Esophagus squamous epithelium (tissue), 5 donors: ENCODE measurements around the gene IQCC. TPM values are rescaled to one million over a fixed set of nuclear protein-coding genes. Genes with fewer than 3 reads are reported as not detected.
A peak's percentile ranks its signal among the peaks of the same experiment; 100 is the strongest.

ENCODE experiments used
- DNase-seq: peaks from one replicate; lab custom pipeline; 2025; lab: John Stamatoyannopoulos, UW
- H3K27ac ChIP-seq, 4 donors: fragments of 200-600 bp; sonication (generic); one replicate each; pipeline ENCODE4 v1.5.1; 2016 to 2019; ENCODE audit warnings: mild to moderate bottlenecking in 1 of 4
- H3K27me3 ChIP-seq, 4 donors: fragments of 200-600 bp; sonication (generic); 1 replicate in 3 of 4; 2 replicates in 1 of 4; pipeline versions ENCODE4 v1.5.1 to v1.6.0; 2017 to 2021; ENCODE audit warnings: antibody characterized with exemption in 1 of 4
- H3K36me3 ChIP-seq, 3 donors: fragments of 200-600 bp; sonication (generic); one replicate each; pipeline ENCODE4 v1.5.1; 2016 to 2019
- H3K4me1 ChIP-seq, 3 donors: fragments of 200-600 bp; sonication (generic); one replicate each; pipeline ENCODE4 v1.5.1; 2017 to 2019
- H3K4me3 ChIP-seq, 4 donors: fragments of 200-600 bp; sonication (generic); 1 replicate in 3 of 4; 2 replicates in 1 of 4; pipeline ENCODE4 v1.5.1; 2016 to 2019; ENCODE audit warnings: mild to moderate bottlenecking in 2 of 4, moderate library complexity in 1 of 4
- H3K9me3 ChIP-seq, 3 donors: fragments of 200-600 bp; sonication (generic); one replicate each; pipeline ENCODE4 v1.5.1; 2016 to 2019
- POLR2A ChIP-seq, 4 donors: fragments of 450-650 bp; IDR thresholded peaks; one replicate each; pipeline ENCODE4 v1.6.1; 2017; ENCODE audit warnings: antibody characterized with exemption in 4 of 4, mild to moderate bottlenecking in 4 of 4, moderate library complexity in 3 of 4
- WGBS, 2 donors: methylation state at CpG; one replicate each; pipeline ENCODE4 v1.1.5; 2018; 5-methylcytosine and 5-hydroxymethylcytosine counted together
- intact Hi-C: fragments of 100-400 bp; cut with DNase I; formaldehyde crosslinking; loops from one replicate; pipeline ENCODE4 v1.15.0; 2022
- total RNA-seq, 4 donors: library from RNA; depleted of rRNA; stranded (reverse); fragments of >200 nt; gene quantifications; one replicate each; pipeline ENCODE4 v1.1.0, GENCODE V29; 2016
- TF ChIP-seq, protein P1 (sequence below), 6 experiments: fragments of 450-650 bp in 4 of 6; fragments of 200-600 bp in 2 of 6; sonication (generic) in 2 of 6; IDR thresholded peaks; one replicate each; pipeline ENCODE4 v1.5.1; 2016 to 2019; ENCODE audit warnings: antibody characterized with exemption in 6 of 6, mild to moderate bottlenecking in 4 of 6, moderate library complexity in 4 of 6
- donor health status: DM: yes; HTN: yes; CAD: no.

The IQCC gene
- total RNA-seq, 4 donors from 2014 or later: 0.66 to 2.0 (median 1.1) TPM

DNA sequence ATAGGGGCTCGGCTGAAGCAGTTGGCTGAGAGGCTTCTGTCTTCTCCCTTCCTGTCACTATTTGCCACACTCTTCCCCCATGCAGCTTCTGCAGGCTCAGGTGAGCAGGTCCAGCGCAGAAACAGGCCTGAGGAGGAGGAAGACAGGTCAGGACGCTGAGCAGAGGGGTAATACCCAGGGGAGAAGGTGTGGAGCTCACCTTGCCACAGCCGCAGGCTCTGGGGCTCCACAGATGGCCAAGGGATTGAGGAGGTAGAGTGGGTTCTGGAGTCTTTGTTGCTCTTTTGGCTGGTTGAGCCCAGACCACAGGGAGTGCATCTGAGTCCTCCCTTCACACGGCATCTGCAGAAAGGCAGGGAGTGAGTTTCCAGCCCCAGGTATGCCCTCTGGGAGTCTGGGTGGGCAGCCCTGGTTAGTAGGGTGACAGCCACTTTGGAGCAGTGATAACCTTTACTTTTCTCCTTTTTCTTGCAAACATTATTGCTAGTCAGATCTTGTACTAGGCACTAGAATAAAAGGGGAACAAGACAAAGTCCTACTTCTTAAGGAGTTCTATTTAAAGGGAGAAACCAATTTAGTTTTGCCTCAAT lies 26.5 kb downstream of the IQCC start:
- intact Hi-C loops: no loop called here
- TF ChIP-seq, protein P1, sequence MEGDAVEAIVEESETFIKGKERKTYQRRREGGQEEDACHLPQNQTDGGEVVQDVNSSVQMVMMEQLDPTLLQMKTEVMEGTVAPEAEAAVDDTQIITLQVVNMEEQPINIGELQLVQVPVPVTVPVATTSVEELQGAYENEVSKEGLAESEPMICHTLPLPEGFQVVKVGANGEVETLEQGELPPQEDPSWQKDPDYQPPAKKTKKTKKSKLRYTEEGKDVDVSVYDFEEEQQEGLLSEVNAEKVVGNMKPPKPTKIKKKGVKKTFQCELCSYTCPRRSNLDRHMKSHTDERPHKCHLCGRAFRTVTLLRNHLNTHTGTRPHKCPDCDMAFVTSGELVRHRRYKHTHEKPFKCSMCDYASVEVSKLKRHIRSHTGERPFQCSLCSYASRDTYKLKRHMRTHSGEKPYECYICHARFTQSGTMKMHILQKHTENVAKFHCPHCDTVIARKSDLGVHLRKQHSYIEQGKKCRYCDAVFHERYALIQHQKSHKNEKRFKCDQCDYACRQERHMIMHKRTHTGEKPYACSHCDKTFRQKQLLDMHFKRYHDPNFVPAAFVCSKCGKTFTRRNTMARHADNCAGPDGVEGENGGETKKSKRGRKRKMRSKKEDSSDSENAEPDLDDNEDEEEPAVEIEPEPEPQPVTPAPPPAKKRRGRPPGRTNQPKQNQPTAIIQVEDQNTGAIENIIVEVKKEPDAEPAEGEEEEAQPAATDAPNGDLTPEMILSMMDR (IDR thresholded peaks at IDR 0.05): no peak
- no peak for TF ChIP-seq POLR2A (IDR thresholded peaks at IDR 0.05)
- Histone ChIP-seq H3K27me3 (no peaks in the 10 kb centered on the region), H3K4me1 (peaks cover 0 to 10% (median 9%) of the 10 kb centered on the region in 3 donors), H3K36me3 (peaks cover 39 to 77% (median 41%) of the 10 kb centered on the region in 3 donors), H3K27ac (no peak overlapping the region), H3K9me3 (no peaks in the 10 kb centered on the region), H3K4me3 (no peak overlapping the region)
- 77 to 91% methylated on average over 4 of the region's 5 CpGs for WGBS, 2 donors
- DNase-seq: no peak

DNA sequence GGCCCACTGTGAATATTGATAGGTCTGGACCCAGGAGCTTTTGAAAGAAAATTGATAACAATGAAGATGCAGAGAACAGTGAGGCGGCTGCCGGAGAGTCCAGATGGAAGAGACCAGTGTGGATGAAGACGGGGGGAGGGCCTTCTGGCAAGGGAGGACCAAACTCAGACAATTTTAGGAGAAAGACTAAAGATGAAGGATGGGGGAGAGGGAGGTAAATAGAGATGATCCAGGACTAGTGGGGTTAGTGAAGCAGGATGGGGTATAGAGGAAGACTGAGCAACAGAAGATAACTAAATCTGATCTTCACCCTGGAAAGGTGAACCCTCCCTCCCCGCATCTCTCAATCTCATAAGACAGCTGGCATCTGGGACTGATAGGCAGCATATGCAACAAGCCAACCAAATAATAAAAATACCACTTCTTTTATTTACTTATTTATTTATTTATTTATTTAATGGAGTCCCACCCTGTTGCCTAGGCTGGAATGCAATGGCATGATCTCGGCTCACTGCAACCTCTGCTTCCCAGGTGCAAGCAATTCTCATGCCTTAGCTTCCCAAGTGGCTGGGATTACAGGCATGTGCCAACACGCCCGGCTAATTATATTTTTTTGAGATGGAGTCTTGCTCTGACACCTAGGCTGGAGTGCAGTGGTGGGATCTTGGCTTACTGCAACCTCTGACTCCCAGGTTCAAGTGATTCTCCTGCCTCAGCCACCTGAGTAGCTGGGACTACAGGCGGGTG lies 27.3 kb downstream of the IQCC start:
- no peaks in the 10 kb centered on the region for H3K27me3 ChIP-seq
- 72 to 77% methylated on average over 8 of the region's 8 CpGs for WGBS, 2 donors
- no peak overlapping the region for H3K4me3 ChIP-seq
- no peaks in the 10 kb centered on the region for H3K9me3 ChIP-seq
- TF ChIP-seq POLR2A (IDR thresholded peaks at IDR 0.05): no peak
- TF ChIP-seq, protein P1 (IDR thresholded peaks at IDR 0.05): no peak
- peaks cover 0 to 10% (median 9%) of the 10 kb centered on the region in 3 donors for H3K4me1 ChIP-seq
- intact Hi-C loops: no loop called here
- no peak overlapping the region for H3K27ac ChIP-seq
- H3K36me3 ChIP-seq: peaks cover 34 to 69% (median 36%) of the 10 kb centered on the region in 3 donors
- DNase-seq: no peak

DNA sequence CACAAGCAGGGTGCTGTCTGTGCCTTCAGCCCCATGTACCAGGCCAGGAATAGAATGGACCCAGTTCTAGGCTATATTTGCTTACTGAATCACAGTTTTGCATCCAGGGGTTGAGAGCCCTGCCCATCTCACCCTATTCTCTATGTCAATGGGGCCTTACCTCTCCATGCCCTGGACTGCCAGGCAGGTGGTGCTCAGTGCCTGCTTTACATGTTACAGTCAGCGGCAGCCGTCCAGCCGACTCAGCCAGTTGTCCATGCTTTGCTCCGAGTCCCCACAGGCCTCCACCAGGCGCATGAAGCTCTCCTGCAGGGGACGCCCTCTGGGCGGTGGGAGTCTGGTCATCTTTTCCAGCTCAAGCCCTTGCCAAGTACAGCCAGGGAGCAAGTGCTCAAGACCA lies 29.3 kb downstream of the IQCC start:
- no peak overlapping the region for H3K27ac ChIP-seq
- intact Hi-C loops: no loop called here
- peaks cover 16 to 48% (median 21%) of the 10 kb centered on the region in 3 donors for H3K36me3 ChIP-seq
- no peaks in the 10 kb centered on the region for H3K9me3 ChIP-seq
- no peak for TF ChIP-seq POLR2A (IDR thresholded peaks at IDR 0.05)
- TF ChIP-seq, protein P1 (IDR thresholded peaks at IDR 0.05): no peak
- peaks cover 1 to 18% (median 9%) of the 10 kb centered on the region in 3 donors for H3K4me1 ChIP-seq
- DNase-seq: no peak
- no peaks in the 10 kb centered on the region for H3K27me3 ChIP-seq
- no peak overlapping the region for H3K4me3 ChIP-seq
- WGBS, 2 donors: 80% methylated on average over 4 of the region's 7 CpGs; no CpG with 5 or more reads in 1 of the 2 donors

DNA sequence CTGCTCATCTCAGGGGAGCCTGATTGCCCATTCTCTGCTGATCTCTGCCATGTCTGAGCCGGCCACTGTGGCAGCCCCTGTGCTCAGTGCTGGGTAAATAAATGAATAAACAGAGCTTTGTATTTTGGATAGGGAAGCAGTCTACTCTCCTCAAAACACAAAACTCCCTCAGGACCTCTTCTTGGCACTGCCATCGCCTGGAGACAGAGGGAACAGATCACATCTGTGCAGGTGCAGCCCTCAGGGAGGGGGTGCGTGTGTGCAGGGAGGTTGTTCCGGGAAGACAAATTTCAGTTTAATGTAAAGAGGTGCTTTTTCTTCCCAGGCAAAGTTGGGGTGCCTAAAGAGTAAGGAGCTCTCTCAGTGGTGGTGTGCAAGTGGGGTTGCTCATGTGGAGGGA lies 33.9 kb downstream of the IQCC start:
- Histone ChIP-seq H3K4me1 (peaks cover 5 to 52% (median 19%) of the 10 kb centered on the region in 3 donors), H3K36me3 (peaks cover 0 to 8% (median 0%) of the 10 kb centered on the region in 3 donors), H3K9me3 (no peaks in the 10 kb centered on the region), H3K27me3 (no peaks in the 10 kb centered on the region), H3K4me3 (peak overlapping the region in 2 of 4 donors; percentile 71 to 77), H3K27ac (peak overlapping the region in 3 of 4 donors; percentile 82 to 91 (median 86))
- intact Hi-C loops: no loop called here
- no peak for DNase-seq
- no peak for TF ChIP-seq POLR2A (IDR thresholded peaks at IDR 0.05)
- TF ChIP-seq, protein P1 (IDR thresholded peaks at IDR 0.05): no peak
- WGBS, 2 donors: 20 to 24% methylated on average over 1 to 4 of the region's 4 CpGs

DNA sequence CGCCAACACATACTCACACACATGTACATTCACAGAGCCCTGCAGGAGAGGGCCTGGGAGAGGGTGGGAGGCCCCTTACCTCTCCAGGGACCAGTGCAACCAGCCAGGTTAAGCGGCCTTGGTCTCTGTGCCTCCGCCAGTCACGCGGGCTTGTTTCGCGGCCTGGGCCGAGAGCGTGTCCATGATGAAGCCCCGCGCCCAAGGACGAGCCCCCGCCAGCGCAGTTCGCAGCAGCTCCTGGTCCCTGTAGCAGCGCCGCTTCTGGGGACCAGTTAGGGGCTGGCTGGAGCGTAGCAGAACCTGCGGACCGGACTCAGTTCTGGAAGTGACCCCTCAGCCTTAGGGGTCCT lies 34.3 kb downstream of the IQCC start:
- intact Hi-C loops: no loop called here

More for the DNA sequence above, 34.3 kb downstream of the IQCC start:
- no peak for DNase-seq
- Histone ChIP-seq H3K36me3 (peaks cover 0 to 4% (median 0%) of the 10 kb centered on the region in 3 donors), H3K4me3 (peak overlapping the region; percentile 48 to 77 (median 68)), H3K9me3 (no peaks in the 10 kb centered on the region), H3K27me3 (no peaks in the 10 kb centered on the region), H3K4me1 (peaks cover 5 to 52% (median 19%) of the 10 kb centered on the region in 3 donors), H3K27ac (peak overlapping the region; percentile 58 to 91 (median 84))
- WGBS, 2 donors: no CpG with 5 or more reads among the region's 20 CpGs
- TF ChIP-seq POLR2A (IDR thresholded peaks at IDR 0.05): no peak
- TF ChIP-seq, protein P1 (IDR thresholded peaks at IDR 0.05): no peak
